DMS 273 (cell line): Measurements from ENCODE around the gene PIGU.
"Not testable (repeated sequence)": the region's sequence is repeated elsewhere in the genome, so short reads cannot be mapped to it uniquely, and the experiment has no call there.

Source experiments
- DNase-seq: peaks from one replicate; lab custom pipeline; 2025; ENCODE audit not compliant: unreplicated experiment; lab: John Stamatoyannopoulos, UW

Gene PIGU

GRCh38 chr20:34516247-34517113 is 160.4 kb downstream of the PIGU start, which contains the start of gene DYNLRB1:
TSS of gene DYNLRB1 (plus strand) at chr20:34516422. CDS start at chr20:34516459, 37 bp downstream.
- DNase-seq: peak; percentile 99

- peak; percentile 88 for DNase-seq
These were observed 161.2 kb downstream of the PIGU start for GRCh38 chr20:34515484-34516246.

DNA sequence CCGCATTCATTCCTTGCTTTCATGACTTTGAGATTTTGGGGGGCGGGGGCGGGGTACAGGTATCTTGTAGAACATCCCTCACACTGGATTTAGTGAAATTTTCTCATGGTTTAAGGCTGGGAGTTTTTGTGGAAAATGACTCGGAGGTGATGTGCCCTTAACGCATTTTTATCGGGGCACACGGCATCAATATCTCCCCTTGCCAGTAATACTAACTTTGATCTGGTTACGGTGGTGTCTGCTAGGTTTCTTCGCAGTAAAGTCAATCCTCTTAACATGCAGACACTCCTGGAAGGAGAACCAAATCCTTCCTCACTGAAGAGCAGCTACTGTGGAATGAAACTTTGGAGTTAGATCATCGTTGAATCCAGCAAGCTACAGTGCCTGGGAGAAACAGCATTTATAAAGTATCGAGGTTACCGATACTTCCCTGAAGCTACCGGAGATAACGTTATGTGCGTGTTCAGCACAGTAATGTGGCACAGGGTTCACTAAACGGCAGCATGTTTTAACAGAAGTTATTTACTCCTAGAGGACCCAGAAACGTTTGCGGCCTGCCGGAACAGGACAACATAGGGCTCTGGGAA is 161.9 kb downstream of the PIGU start:
- no peak for DNase-seq

GRCh38 chr20:34514034-34514433 is 162.9 kb downstream of the PIGU start:
- DNase-seq: not testable (repeated sequence)

DNA sequence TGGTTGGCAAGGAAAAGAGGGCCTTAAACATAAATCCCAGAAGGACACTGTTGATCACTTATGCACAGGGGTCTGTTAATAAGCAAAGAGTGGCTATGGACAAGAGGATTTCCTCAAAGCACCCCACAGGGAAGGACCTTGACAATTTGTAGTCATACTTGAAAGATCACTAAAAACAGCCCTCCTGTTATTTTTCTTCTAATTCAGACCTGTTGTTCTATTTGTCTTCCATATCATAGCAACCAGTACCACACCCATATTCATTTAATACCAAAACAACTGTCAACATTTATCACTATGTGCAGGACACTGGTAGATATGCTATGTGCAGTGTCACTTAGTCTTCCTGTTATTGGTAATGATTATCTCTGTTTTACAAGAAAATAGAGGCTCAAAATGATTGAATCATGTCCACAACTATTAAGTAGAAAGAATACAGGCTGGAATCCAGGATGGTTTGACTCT is 163.9 kb downstream of the PIGU start:
- no peak for DNase-seq

DNA sequence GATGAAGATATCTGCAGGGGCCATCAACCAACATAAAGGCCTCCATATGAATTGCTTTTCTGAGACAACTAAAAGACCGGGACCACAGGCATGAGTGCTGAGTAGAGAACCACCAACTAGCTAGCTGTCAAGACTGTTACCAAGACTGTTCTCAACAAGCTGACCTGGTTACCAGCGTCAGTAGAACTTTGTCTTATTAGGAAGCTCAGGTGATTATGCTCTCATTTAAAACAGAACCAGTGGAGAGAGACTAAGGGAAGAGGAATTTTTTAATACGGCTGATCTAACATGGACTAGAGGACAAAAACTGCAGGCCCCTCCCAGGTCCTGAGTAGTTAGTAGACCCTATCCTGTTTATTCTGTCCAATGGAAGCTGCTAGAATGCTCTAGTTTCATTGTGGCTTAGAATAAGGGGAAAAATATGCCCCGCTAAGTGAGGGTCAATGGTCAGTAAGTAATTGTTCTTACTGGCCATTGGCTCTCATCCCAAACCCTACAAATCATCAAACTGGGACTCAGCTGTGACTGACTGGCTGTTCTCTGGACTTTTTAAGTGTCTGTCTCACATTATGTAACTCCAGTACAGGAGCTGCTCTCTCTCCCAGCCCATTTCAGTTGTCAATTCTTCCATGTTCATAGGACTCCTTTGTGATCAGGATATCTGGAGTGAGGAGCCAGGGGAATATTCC is 164.5 kb downstream of the PIGU start:
- DNase-seq: no peak

DNA sequence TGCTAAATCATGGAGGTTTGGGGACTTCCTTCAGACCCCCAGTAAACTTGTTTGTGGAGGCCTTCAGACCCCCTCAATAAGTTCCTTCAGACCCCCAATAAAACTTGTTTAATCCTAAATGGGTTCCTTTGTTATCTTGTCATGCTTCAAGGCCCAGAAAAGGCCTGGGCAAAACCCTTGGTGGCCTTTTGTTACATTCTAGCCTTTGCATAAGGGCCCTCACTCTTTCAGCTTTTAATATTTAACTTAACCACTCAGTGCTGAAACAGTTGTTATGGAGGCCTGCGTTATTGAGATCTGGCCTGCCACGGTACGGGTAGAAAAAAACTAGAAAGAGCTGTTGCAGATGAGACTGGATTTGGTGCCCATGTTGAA is 165.0 kb downstream of the PIGU start:
- DNase-seq: no peak

DNA sequence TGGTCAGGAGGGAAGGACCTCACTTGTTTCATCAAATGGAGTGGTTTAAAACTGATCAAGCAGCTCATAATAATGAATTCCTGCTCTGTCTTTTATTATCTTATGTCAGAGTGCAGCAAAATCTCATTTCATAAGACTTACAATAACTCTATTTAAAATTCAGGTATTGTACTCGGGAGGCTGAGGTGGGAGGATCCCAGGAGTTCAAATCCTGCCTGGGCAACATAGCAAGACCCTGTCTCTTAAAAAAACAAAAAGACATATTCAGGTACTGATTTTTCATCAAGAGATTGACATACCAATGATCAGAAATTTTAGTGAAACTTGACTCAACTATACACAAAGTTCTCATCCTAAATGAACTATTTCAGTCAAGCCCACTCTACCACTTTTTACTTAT is 166.3 kb downstream of the PIGU start:
- no peak for DNase-seq
